Suprapubic skin (tissue), 3 donors: ENCODE measurements around the gene HIVEP3.

Experiments
- CTCF ChIP-seq, 2 donors: fragments of 200-600 bp in 1 of 2; fragments of 450-650 bp in 1 of 2; sonication (generic) in 1 of 2; IDR thresholded peaks; one replicate each; pipeline ENCODE4 v1.5.1; 2016 to 2019; ENCODE audit warnings: antibody characterized with exemption in 2 of 2, mild to moderate bottlenecking in 1 of 2, moderate library complexity in 1 of 2
- POLR2AphosphoS5 ChIP-seq, 3 donors: sonication (generic); formaldehyde crosslinking; IDR thresholded peaks; one replicate each; pipeline ENCODE4 v1.6.1; 2017; ENCODE audit warnings: antibody characterized with exemption in 3 of 3

GRCh38 chr1:41830726-41831125, 88.0 kb downstream of the HIVEP3 start:
- TF ChIP-seq CTCF (IDR thresholded peaks at IDR 0.05), result no peak
- TF ChIP-seq POLR2AphosphoS5 (IDR thresholded peaks at IDR 0.05), result no peak
